Esophagus muscularis mucosa (tissue), 4 donors: ENCODE data around the gene ZC3H7B. TPM values are rescaled to one million over a fixed set of nuclear protein-coding genes. Genes with fewer than 3 reads are reported as not detected.

Experiments
- DNase-seq: peaks from one replicate; pipeline ENCODE4 v3.0.0-alpha.2; 2017; ENCODE audit errors: extremely low spot score
- H3K27ac ChIP-seq, 4 donors: fragments of 200-600 bp; sonication (generic); replicated peaks in 1 of 4; 1 replicate in 3 of 4; 2 replicates in 1 of 4; pipeline ENCODE4 v1.5.1; 2016 to 2019; ENCODE audit warnings: mild to moderate bottlenecking in 1 of 4
- H3K27me3 ChIP-seq, 4 donors: fragments of 200-600 bp; sonication (generic); one replicate each; pipeline versions ENCODE4 v1.5.1 to v1.6.0; 2016 to 2019
- H3K36me3 ChIP-seq, 4 donors: fragments of 200-600 bp; sonication (generic); one replicate each; pipeline ENCODE4 v1.5.1; 2016 to 2019
- H3K4me1 ChIP-seq, 4 donors: fragments of 200-600 bp; sonication (generic); one replicate each; pipeline ENCODE4 v1.5.1; 2016 to 2019
- H3K4me3 ChIP-seq, 4 donors: fragments of 200-600 bp; sonication (generic); 1 replicate in 2 of 4; 2 replicates in 2 of 4; pipeline ENCODE4 v1.5.1; 2016 to 2019; ENCODE audit warnings: mild to moderate bottlenecking in 4 of 4, moderate library complexity in 1 of 4
- H3K9me3 ChIP-seq, 4 donors: fragments of 200-600 bp; sonication (generic); 1 replicate in 3 of 4; 2 replicates in 1 of 4; pipeline ENCODE4 v1.5.1; 2016 to 2019
- CTCF ChIP-seq, 3 experiments: fragments of 200-600 bp in 2 of 3; fragments of 450-650 bp in 1 of 3; sonication (generic) in 2 of 3; IDR thresholded peaks; one replicate each; pipeline ENCODE4 v1.5.1; 2017 to 2019; ENCODE audit warnings: antibody characterized with exemption in 3 of 3, mild to moderate bottlenecking in 2 of 3, moderate library complexity in 1 of 3
- EP300 ChIP-seq: sonication (generic); formaldehyde crosslinking; IDR thresholded peaks from one replicate; pipeline ENCODE4 v1.6.1; 2017; ENCODE audit warnings: antibody characterized with exemption
- POLR2A ChIP-seq: fragments of 450-650 bp; IDR thresholded peaks from one replicate; pipeline ENCODE4 v1.6.1; 2017; ENCODE audit warnings: antibody characterized with exemption, moderate library complexity, mild to moderate bottlenecking, low read depth
- POLR2AphosphoS5 ChIP-seq, 2 donors: sonication (generic); formaldehyde crosslinking; IDR thresholded peaks; one replicate each; pipeline ENCODE4 v1.6.1; 2017; ENCODE audit warnings: antibody characterized with exemption in 2 of 2
- WGBS: methylation state at CpG from one replicate; pipeline ENCODE4 v1.1.5; 2018; 5-methylcytosine and 5-hydroxymethylcytosine counted together
- intact Hi-C: fragments of 100-400 bp; cut with DNase I; formaldehyde crosslinking; loops from one replicate; pipeline ENCODE4 v1.15.1; 2023
- total RNA-seq, 4 donors: library from RNA; depleted of rRNA; stranded (reverse); fragments of >200 nt; gene quantifications; one replicate each; pipeline versions ENCODE4 v1.1.0 to v1.2.1, GENCODE V29; 2016

ZC3H7B gene
- total RNA-seq, 4 donors from 2014 or later, result 39.9 to 72.2 (median 54.3) TPM

- intact Hi-C loops, result loop anchor here (10.0 kb wide), 1 partner anchor 219 kb away; no protein-coding TSS in a partner anchor
- Histone ChIP-seq H3K36me3 (peaks cover 0 to 9% (median 2%) of the 10 kb centered on the region in 4 donors), H3K27ac (peak overlapping the region; percentile 6 to 44 (median 22)), H3K4me3 (no peak overlapping the region), H3K27me3 (no peaks in the 10 kb centered on the region), H3K9me3 (no peaks in the 10 kb centered on the region), H3K4me1 (peaks cover 21 to 65% (median 61%) of the 10 kb centered on the region in 4 donors)
- TF ChIP-seq EP300 (no peak), POLR2AphosphoS5 (IDR thresholded peaks at IDR 0.05) (no peak), CTCF (IDR thresholded peaks at IDR 0.05) (no peak), POLR2A (no peak)
- WGBS, result 84% methylated on average over 2 of the region's 4 CpGs
- DNase-seq, result no peak
These were observed 4.3 kb downstream of the ZC3H7B start for GRCh38 chr22:41305646-41306045.

- H3K36me3 ChIP-seq, result peaks cover 0 to 9% (median 2%) of the 10 kb centered on the region in 4 donors
- WGBS, result 48% methylated on average over 3 of the region's 3 CpGs
- TF ChIP-seq CTCF (IDR thresholded peaks at IDR 0.05) (no peak), EP300 (no peak), POLR2A (no peak), POLR2AphosphoS5 (IDR thresholded peaks at IDR 0.05) (no peak)
- no peak for DNase-seq
- H3K4me3 ChIP-seq, result no peak overlapping the region
- no peaks in the 10 kb centered on the region for H3K9me3 ChIP-seq
- H3K4me1 ChIP-seq, result peaks cover 11 to 53% (median 47%) of the 10 kb centered on the region in 4 donors
- H3K27ac ChIP-seq, result peak overlapping the region; percentile 58 to 76 (median 63)
- intact Hi-C loops, result loop anchor here (10.0 kb wide), 1 partner anchor 217 kb away; no protein-coding TSS in a partner anchor
- H3K27me3 ChIP-seq, result no peaks in the 10 kb centered on the region
These were observed 6.7 kb downstream of the ZC3H7B start for GRCh38 chr22:41308054-41308453.

- WGBS, result 70% methylated on average over 7 of the region's 7 CpGs
- Histone ChIP-seq H3K36me3 (peaks cover 0 to 9% (median 2%) of the 10 kb centered on the region in 4 donors), H3K27me3 (no peaks in the 10 kb centered on the region), H3K4me3 (no peak overlapping the region), H3K9me3 (no peaks in the 10 kb centered on the region), H3K27ac (peak overlapping the region; percentile 58 to 76 (median 63)), H3K4me1 (peaks cover 10 to 48% (median 42%) of the 10 kb centered on the region in 4 donors)
- no peak for DNase-seq
- intact Hi-C loops, result loop anchor here (10.0 kb wide), 1 partner anchor 216 kb away; no protein-coding TSS in a partner anchor
- TF ChIP-seq POLR2AphosphoS5 (IDR thresholded peaks at IDR 0.05), result no peak
- TF ChIP-seq CTCF (IDR thresholded peaks at IDR 0.05), result no peak
- TF ChIP-seq POLR2A, result no peak
- TF ChIP-seq EP300, result no peak
These were observed 7.2 kb downstream of the ZC3H7B start for GRCh38 chr22:41308544-41308947.

DNA sequence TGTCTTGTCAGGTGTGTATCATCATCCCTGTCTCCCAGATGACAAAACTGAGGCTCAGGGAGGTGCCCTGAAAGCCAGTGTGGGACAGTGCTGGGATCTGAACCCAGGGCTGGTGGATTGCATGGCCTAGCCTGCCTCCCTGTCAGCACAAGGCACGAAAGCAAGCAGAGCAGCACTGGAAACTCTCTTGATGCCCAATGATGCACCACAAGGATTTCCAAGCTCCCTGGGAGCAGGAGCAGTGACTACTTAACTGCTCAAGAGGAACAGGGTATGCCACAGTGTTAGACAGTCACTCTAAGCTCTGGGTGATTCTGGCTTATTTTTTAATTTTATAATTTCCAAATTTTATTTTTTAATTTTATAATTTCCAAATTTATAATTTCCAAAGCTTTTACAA, 9.0 kb downstream of the ZC3H7B start:
- Histone ChIP-seq H3K27ac (no peak overlapping the region), H3K9me3 (no peaks in the 10 kb centered on the region), H3K27me3 (no peaks in the 10 kb centered on the region), H3K4me3 (no peak overlapping the region), H3K4me1 (peaks cover 10 to 32% (median 30%) of the 10 kb centered on the region in 4 donors), H3K36me3 (peaks cover 0 to 4% (median 0%) of the 10 kb centered on the region in 4 donors)
- TF ChIP-seq POLR2A, result no peak
- TF ChIP-seq EP300, result no peak
- no peak for TF ChIP-seq POLR2AphosphoS5 (IDR thresholded peaks at IDR 0.05)
- TF ChIP-seq CTCF (IDR thresholded peaks at IDR 0.05), result no peak
- WGBS, result 83% methylated on average over 1 of the region's 1 CpG
- no peak for DNase-seq
- intact Hi-C loops, result no loop called here

- Histone ChIP-seq H3K9me3 (no peaks in the 10 kb centered on the region), H3K36me3 (peaks cover 0 to 5% (median 3%) of the 10 kb centered on the region in 4 donors), H3K4me1 (peaks cover 10 to 31% (median 20%) of the 10 kb centered on the region in 4 donors), H3K27ac (no peak overlapping the region), H3K27me3 (no peaks in the 10 kb centered on the region), H3K4me3 (no peak overlapping the region)
- no peak for DNase-seq
- WGBS, result 92% methylated on average over 5 of the region's 5 CpGs
- intact Hi-C loops, result no loop called here
- TF ChIP-seq POLR2AphosphoS5 (IDR thresholded peaks at IDR 0.05), result no peak
- TF ChIP-seq EP300, result no peak
- TF ChIP-seq CTCF (IDR thresholded peaks at IDR 0.05), result no peak
- no peak for TF ChIP-seq POLR2A
These were observed 10.2 kb downstream of the ZC3H7B start for GRCh38 chr22:41311487-41311886.
